GM23338 (cell line): ENCODE data around the gene CTDNEP1. TPM values are rescaled to one million over a fixed set of nuclear protein-coding genes. Genes with fewer than 3 reads are reported as not detected.

Experiments used
- ATAC-seq: fragments of 200-7000 bp; cut with Tn5 transposase; 3 replicates; pipeline ENCODE4 v1.9.1; 2020
- DNase-seq: peaks from one replicate; pipeline ENCODE4 v3.0.0-alpha.2; 2015; ENCODE audit warnings: low spot score
- H2AFZ ChIP-seq: fragments of 200-600 bp; sonication (generic); 2 replicates; pipeline ENCODE4 v1.8.0; 2016; ENCODE audit warnings: antibody characterized with exemption, mild to moderate bottlenecking, moderate library complexity
- H3F3A ChIP-seq: fragments of 200-600 bp; sonication (generic); replicated peaks from 2 replicates; pipeline ENCODE4 v1.8.0; 2017; ENCODE audit warnings: antibody characterized with exemption, mixed run types, low read depth
- H3K27ac ChIP-seq: fragments of 200-600 bp; sonication (generic); 2 replicates; pipeline ENCODE4 v1.6.1; 2016; ENCODE audit warnings: low read depth
- H3K27me3 ChIP-seq: fragments of 200-600 bp; sonication (generic); 2 replicates; pipeline ENCODE4 v1.8.0; 2016; ENCODE audit warnings: mild to moderate bottlenecking, mixed run types, moderate library complexity; ENCODE audit not compliant: insufficient read depth
- H3K36me3 ChIP-seq: fragments of 200-600 bp; sonication (generic); 2 replicates; pipeline ENCODE4 v1.8.0; 2016; ENCODE audit warnings: mild to moderate bottlenecking; ENCODE audit not compliant: insufficient read depth
- H3K4me1 ChIP-seq: fragments of 200-600 bp; sonication (generic); 2 replicates; pipeline ENCODE4 v1.8.0; 2016; ENCODE audit warnings: mild to moderate bottlenecking, moderate library complexity; ENCODE audit not compliant: insufficient read depth
- H3K4me2 ChIP-seq: fragments of 200-600 bp; sonication (generic); 2 replicates; pipeline ENCODE4 v1.7.1; 2017; ENCODE audit warnings: mixed run types
- H3K4me3 ChIP-seq: fragments of 200-600 bp; sonication (generic); 2 replicates; pipeline ENCODE4 v1.6.1; 2016; ENCODE audit warnings: mixed run types
- H3K79me2 ChIP-seq: fragments of 200-600 bp; sonication (generic); replicated peaks from 2 replicates; pipeline ENCODE4 v1.8.0; 2017; ENCODE audit warnings: mild to moderate bottlenecking; ENCODE audit not compliant: insufficient read depth
- H3K9me2 ChIP-seq: fragments of 200-600 bp; sonication (generic); 2 replicates; pipeline ENCODE4 v1.8.0; 2017; ENCODE audit not compliant: insufficient read depth
- H4K20me1 ChIP-seq: fragments of 200-600 bp; sonication (generic); replicated peaks from 2 replicates; pipeline ENCODE4 v1.8.0; 2017; ENCODE audit warnings: mild to moderate bottlenecking; ENCODE audit not compliant: insufficient read depth
- H3K27ac Mint-ChIP-seq: 2 replicates; pipeline ENCODE4 v1.8.0; 2020; ENCODE audit warnings: inconsistent platforms, mild to moderate bottlenecking, moderate library complexity, mixed read lengths
- H3K27me3 Mint-ChIP-seq: 3 replicates; pipeline ENCODE4 v1.8.0; 2022; ENCODE audit warnings: low read depth, mild to moderate bottlenecking, moderate library complexity, mixed read lengths, inconsistent platforms; ENCODE audit not compliant: insufficient read depth, poor library complexity
- H3K36me3 Mint-ChIP-seq: 3 replicates; pipeline ENCODE4 v1.8.0; 2021; ENCODE audit warnings: low read depth, mild to moderate bottlenecking, inconsistent platforms, moderate library complexity, mixed read lengths
- H3K4me1 Mint-ChIP-seq: 3 replicates; pipeline ENCODE4 v1.8.0; 2020; ENCODE audit warnings: mild to moderate bottlenecking, inconsistent platforms, mixed read lengths
- H3K4me3 Mint-ChIP-seq: 3 replicates; pipeline ENCODE4 v1.8.0; 2021; ENCODE audit warnings: moderate library complexity, mild to moderate bottlenecking, inconsistent platforms, mixed read lengths
- H3K9me3 Mint-ChIP-seq: 3 replicates; pipeline ENCODE4 v1.8.0; 2020; ENCODE audit warnings: moderate library complexity, mild to moderate bottlenecking, inconsistent platforms, mixed read lengths
- CREB1 ChIP-seq: fragments of 250-450 bp; sonication (Bioruptor Pico); IDR thresholded peaks from 2 replicates; pipeline ENCODE4 v1.5.0; 2020; ENCODE audit warnings: low read depth, mild to moderate bottlenecking, moderate library complexity
- CTCF ChIP-seq, 2 experiments: fragments of 200-600 bp in 1 of 2; sonication (generic) in 1 of 2; conservative IDR thresholded peaks; 2 replicates each; pipeline versions ENCODE4 v1.5.1 to v1.6.1; 2016 to 2017; ENCODE audit warnings: antibody characterized with exemption in 2 of 2, low read depth in 2 of 2, mild to moderate bottlenecking in 2 of 2, moderate library complexity in 1 of 2
- ETS1 ChIP-seq: IDR thresholded peaks from 2 replicates; pipeline ENCODE4 v1.6.1; 2016; ENCODE audit warnings: antibody characterized with exemption
- EZH2 ChIP-seq: fragments of 200-600 bp; sonication (generic); IDR thresholded peaks from one replicate; pipeline ENCODE4 v1.8.0; 2017; ENCODE audit warnings: antibody characterized with exemption, mild to moderate bottlenecking, low read depth; ENCODE audit not compliant: unreplicated experiment
- EZH2phosphoT487 ChIP-seq: fragments of 200-600 bp; sonication (generic); IDR thresholded peaks from one replicate; pipeline ENCODE4 v1.8.1; 2018; ENCODE audit warnings: antibody characterized with exemption; ENCODE audit not compliant: unreplicated experiment
- JUNB ChIP-seq: IDR thresholded peaks from one replicate; pipeline ENCODE4 v1.6.1; 2016; ENCODE audit warnings: antibody characterized with exemption; ENCODE audit not compliant: unreplicated experiment
- NANOG ChIP-seq: IDR thresholded peaks from 2 replicates; pipeline ENCODE4 v1.6.1; 2016; ENCODE audit warnings: antibody characterized with exemption, borderline replicate concordance
- POLR2AphosphoS5 ChIP-seq: IDR thresholded peaks from 2 replicates; pipeline ENCODE4 v1.6.1; 2016; ENCODE audit warnings: antibody characterized with exemption, low read depth
- REST ChIP-seq: IDR thresholded peaks from one replicate; pipeline ENCODE4 v1.6.1; 2018; ENCODE audit warnings: antibody characterized with exemption; ENCODE audit not compliant: unreplicated experiment
- STAT1 ChIP-seq: IDR thresholded peaks from one replicate; pipeline ENCODE4 v1.6.1; 2016; ENCODE audit warnings: antibody characterized with exemption; ENCODE audit not compliant: unreplicated experiment
- ZNF114 ChIP-seq: fragments of 250-450 bp; sonication (Bioruptor Pico); IDR thresholded peaks from 2 replicates; pipeline ENCODE4 v1.5.0; 2020; ENCODE audit warnings: mild to moderate bottlenecking, moderate library complexity
- ZNF331 ChIP-seq: fragments of 250-450 bp; sonication (Bioruptor Pico); IDR thresholded peaks from 2 replicates; pipeline ENCODE4 v1.5.0; 2020; ENCODE audit warnings: low read depth, mild to moderate bottlenecking, moderate library complexity
- ZNF462 ChIP-seq: fragments of 250-450 bp; sonication (Bioruptor Pico); IDR thresholded peaks from 2 replicates; pipeline ENCODE4 v1.5.0; 2020; ENCODE audit warnings: mild to moderate bottlenecking, moderate library complexity
- polyA plus RNA-seq: library from polyadenylated mRNA; unstranded; fragments of >200 nt; fragmentation: Nextera tagmentation; extraction: Ambion mirVana; gene quantifications from 2 replicates; pipeline ENCODE4 v1.2.1, GENCODE V29; 2016
- total RNA-seq: library from RNA; depleted of rRNA; stranded (reverse); fragments of >200 nt; shearing (Covaris generic); gene quantifications from 2 replicates; pipeline ENCODE4 v1.2.3, GENCODE V29; 2014

The CTDNEP1 gene
- total and polyA plus RNA-seq, 2 experiments from 2014 or later: 48.1 to 93.4 TPM

- no peak for ATAC-seq
- peaks cover 23% of the 10 kb centered on the region for H3F3A ChIP-seq
- Mint-ChIP-seq H3K27me3 (peaks cover 55% of the 10 kb centered on the region), H3K36me3 (peaks cover 34% of the 10 kb centered on the region), H3K9me3 (no peaks in the 10 kb centered on the region; the same call in 1 of the 3 replicates), H3K4me1 (peaks cover 49% of the 10 kb centered on the region), H3K27ac (no peak overlapping the region), H3K4me3 (peak overlapping the region; percentile 91)
- TF ChIP-seq EZH2 (no peak), CTCF (conservative IDR thresholded peaks at IDR 0.05; ENCODE audit: low read depth in 2 of 2) (no peak), EZH2phosphoT487 (no peak), REST (no peak), POLR2AphosphoS5 (no peak), JUNB (no peak), ZNF331 (CRISPR knock-in tag) (no peak), ETS1 (no peak), NANOG (no peak), CREB1 (CRISPR knock-in tag) (no peak), ZNF114 (no peak), ZNF462 (CRISPR knock-in tag) (no peak), STAT1 (no peak)
- no peak overlapping the region for H3K27ac ChIP-seq
- no peaks in the 10 kb centered on the region for H3K27me3 ChIP-seq
- peak overlapping the region; percentile 83; the same call in 1 of the 2 replicates for H3K4me3 ChIP-seq
- H3K9me2 ChIP-seq: no peaks in the 10 kb centered on the region
- peaks cover 8% of the 10 kb centered on the region; the same call in 1 of the 2 replicates for H3K36me3 ChIP-seq
- peak overlapping the region; percentile 92 for H3K4me2 ChIP-seq
- H3K4me1 ChIP-seq: peaks cover 44% of the 10 kb centered on the region
- no peak overlapping the region for H2AFZ ChIP-seq
- peaks cover 19% of the 10 kb centered on the region for H4K20me1 ChIP-seq
- DNase-seq: no peak
- peaks cover 12% of the 10 kb centered on the region for H3K79me2 ChIP-seq
Observed at GRCh38 chr17:7218758-7219157, 32.8 kb downstream of the CTDNEP1 start.
